ENCODE data around the gene ACO2. TPM values are rescaled to one million over a fixed set of nuclear protein-coding genes. Genes with fewer than 3 reads are reported as not detected.

ACO2 gene
- total and polyA plus RNA-seq, 2 of the 13 experiments (the other 11 are each of a cell fraction or from before 2014, with no cell fraction given) = 19.2 to 45.6 TPM

- peak; percentile 92 for TF ChIP-seq ZBTB44 (CRISPR knock-in tag; IDR thresholded peaks at IDR 0.05)
- peak; percentile 93 for TF ChIP-seq ZNF724P (CRISPR knock-in tag; IDR thresholded peaks at IDR 0.05; ENCODE audit: borderline replicate concordance)
- peak; percentile 94 for TF ChIP-seq PAX8 (CRISPR knock-in tag; IDR thresholded peaks at IDR 0.05; ENCODE audit: borderline replicate concordance)
- no peak for TF ChIP-seq TRIM24 (CRISPR knock-in tag; IDR thresholded peaks at IDR 0.05)
- peak; percentile 95 for TF ChIP-seq MEIS2 (CRISPR knock-in tag; IDR thresholded peaks at IDR 0.05)
- peak; percentile 92 for TF ChIP-seq ZNF766 (CRISPR knock-in tag; IDR thresholded peaks at IDR 0.05; ENCODE audit: borderline replicate concordance)
- peak; percentile 77; the same call in 1 of the 2 replicates for TF ChIP-seq MXD3 (CRISPR knock-in tag; IDR thresholded peaks at IDR 0.05)
- no peak for TF ChIP-seq USF2 (IDR thresholded peaks at IDR 0.05; ENCODE audit: low read depth, low read length)
- TF ChIP-seq USF2 (CRISPR knock-in tag; IDR thresholded peaks at IDR 0.05; ENCODE audit: borderline replicate concordance) = no peak; the same call in 1 of the 2 replicates
- peak; percentile 98 for TF ChIP-seq IRF2 (CRISPR knock-in tag; IDR thresholded peaks at IDR 0.05)
- peak; percentile 89; the same call in 1 of the 2 replicates for TF ChIP-seq MXD1 (CRISPR knock-in tag; IDR thresholded peaks at IDR 0.05)
- TF ChIP-seq ZBTB43 (CRISPR knock-in tag; conservative IDR thresholded peaks at IDR 0.05) = peak; percentile 85; the same call in 1 of the 2 replicates
- peak; percentile 99 for TF ChIP-seq IRF9 (CRISPR knock-in tag; IDR thresholded peaks at IDR 0.05; ENCODE audit: borderline replicate concordance)
- peak; percentile 75; the same call in 1 of the 2 replicates for TF ChIP-seq ZNF510 (CRISPR knock-in tag; IDR thresholded peaks at IDR 0.05; ENCODE audit: low read depth)
- peak; percentile 85 for TF ChIP-seq E2F1 (CRISPR knock-in tag; IDR thresholded peaks at IDR 0.05)
- TF ChIP-seq CAMTA2 (CRISPR knock-in tag; IDR thresholded peaks at IDR 0.05; ENCODE audit: borderline replicate concordance) = no peak
- TF ChIP-seq TARDBP (CRISPR knock-in tag; IDR thresholded peaks at IDR 0.05) = peak; percentile 73
- TF ChIP-seq KDM5A (IDR thresholded peaks at IDR 0.05; ENCODE audit: borderline replicate concordance, low read length) = no peak; the same call in 1 of the 2 replicates
- no peak for TF ChIP-seq ZNF337 (CRISPR knock-in tag; IDR thresholded peaks at IDR 0.05; ENCODE audit: borderline replicate concordance, low read depth)
- TF ChIP-seq KLF9 (CRISPR knock-in tag; IDR thresholded peaks at IDR 0.05; ENCODE audit: low read depth) = peak; percentile 80; the same call in 1 of the 2 replicates
Measured at GRCh38 chr22:41446639-41447434, 22.1 kb upstream of the ACO2 start, which contains the start of gene TOB2 (continued).

Data from HepG2 (cell line).